NCI-H2227 (cell line): ENCODE results near the gene RTL1.

Experiments used
- DNase-seq: peaks from one replicate; lab custom pipeline; 2025; ENCODE audit not compliant: unreplicated experiment; lab: John Stamatoyannopoulos, UW

The RTL1 gene

GRCh38 chr14:100866666-100867630 lies 36.6 kb downstream of the RTL1 start:
- DNase-seq: no peak

GRCh38 chr14:100865682-100866591 lies 37.6 kb downstream of the RTL1 start:
- peak; percentile 92 for DNase-seq

DNA sequence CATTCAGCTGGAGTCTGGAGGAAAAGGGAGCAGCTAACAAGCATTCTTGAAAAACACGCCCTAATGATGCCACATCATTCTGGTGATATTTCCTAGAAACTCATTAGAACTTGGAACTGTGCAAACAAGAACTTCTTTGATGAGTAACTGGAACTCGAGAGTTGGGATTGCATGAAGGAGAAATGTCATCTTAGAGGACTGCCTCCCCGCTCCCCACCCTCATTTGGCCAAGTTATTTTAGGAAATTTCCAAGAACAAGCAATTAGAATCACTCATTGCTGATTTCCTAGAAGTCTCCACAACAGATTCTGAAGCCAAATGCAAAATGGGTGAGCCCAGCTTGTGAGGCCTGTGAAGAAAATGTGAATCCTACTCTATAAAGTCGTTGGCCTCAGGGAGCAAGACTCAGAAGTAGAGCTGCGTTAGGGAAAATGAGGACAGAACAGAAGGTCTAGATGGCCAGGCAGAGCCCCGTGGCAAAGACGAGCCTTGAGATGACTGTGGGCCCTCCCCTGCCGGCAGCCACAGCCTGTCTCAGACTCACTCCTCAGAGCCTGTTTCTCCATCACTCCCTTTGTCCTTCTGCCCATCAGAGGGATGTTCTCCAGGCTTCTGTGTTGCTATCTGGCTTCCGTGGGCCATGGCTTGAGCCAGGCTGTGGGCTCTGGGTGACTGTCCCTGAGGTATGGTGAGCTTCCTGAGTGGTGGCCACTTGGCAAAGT lies 38.4 kb downstream of the RTL1 start:
- DNase-seq: no peak

DNA sequence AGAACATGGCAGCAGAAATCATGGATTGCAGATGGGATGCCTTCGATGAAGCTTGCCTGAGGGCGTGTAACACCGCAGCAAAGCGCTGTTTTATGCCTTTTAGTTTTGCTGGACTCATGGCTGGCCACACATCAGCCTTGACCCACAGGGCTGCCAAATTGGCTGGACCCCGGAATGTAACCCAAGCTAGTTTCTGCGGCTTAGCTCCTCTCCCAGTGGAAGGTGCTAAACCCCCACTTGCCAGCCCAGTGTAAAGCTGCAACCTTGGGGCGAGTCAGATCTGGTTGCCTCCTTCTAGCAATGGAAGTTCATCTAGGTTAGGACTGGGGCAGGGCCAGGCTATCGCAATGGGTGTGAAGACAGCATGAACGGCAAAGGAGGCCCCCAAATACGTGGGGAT lies 39.3 kb downstream of the RTL1 start:
- no peak for DNase-seq

- no peak for DNase-seq
These were observed 40.7 kb downstream of the RTL1 start for GRCh38 chr14:100862793-100863192.

DNA sequence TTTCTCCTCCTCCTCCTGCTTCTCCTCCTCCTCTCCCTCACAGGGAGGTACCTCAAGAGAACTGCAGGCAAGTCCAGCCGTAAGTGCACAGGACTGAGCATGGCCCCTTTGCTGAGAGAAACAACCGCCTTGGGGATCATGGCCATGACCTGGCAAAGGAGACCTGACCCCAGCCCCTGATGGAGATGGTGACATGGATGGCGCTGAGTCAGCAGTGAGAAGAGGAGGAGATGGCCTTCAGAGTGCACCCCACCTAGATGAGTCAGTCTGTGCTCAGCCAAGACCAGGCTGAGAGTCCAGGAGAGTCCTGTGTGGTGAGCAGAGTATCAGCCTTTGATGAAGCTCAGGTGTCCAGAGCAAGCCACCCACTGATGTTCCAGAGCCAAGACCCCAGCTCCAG lies 41.2 kb downstream of the RTL1 start:
- DNase-seq: no peak

DNA sequence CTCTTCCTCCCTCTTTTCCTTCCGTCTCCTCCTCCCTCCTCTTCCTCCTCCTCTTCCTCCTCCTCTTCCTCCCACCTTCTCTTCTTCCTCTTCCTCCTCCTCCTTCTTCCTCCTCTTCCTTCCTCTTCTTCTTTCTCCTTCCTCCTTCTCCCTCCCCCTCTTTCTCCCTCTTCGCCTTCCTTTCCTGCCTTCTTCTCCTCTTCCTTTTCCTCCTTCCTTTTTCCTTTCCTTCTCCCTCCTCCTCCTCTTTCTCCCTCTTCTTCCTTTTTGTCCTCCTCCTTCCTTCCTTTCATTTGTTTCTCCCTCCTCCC lies 41.6 kb downstream of the RTL1 start:
- no peak for DNase-seq

DNA sequence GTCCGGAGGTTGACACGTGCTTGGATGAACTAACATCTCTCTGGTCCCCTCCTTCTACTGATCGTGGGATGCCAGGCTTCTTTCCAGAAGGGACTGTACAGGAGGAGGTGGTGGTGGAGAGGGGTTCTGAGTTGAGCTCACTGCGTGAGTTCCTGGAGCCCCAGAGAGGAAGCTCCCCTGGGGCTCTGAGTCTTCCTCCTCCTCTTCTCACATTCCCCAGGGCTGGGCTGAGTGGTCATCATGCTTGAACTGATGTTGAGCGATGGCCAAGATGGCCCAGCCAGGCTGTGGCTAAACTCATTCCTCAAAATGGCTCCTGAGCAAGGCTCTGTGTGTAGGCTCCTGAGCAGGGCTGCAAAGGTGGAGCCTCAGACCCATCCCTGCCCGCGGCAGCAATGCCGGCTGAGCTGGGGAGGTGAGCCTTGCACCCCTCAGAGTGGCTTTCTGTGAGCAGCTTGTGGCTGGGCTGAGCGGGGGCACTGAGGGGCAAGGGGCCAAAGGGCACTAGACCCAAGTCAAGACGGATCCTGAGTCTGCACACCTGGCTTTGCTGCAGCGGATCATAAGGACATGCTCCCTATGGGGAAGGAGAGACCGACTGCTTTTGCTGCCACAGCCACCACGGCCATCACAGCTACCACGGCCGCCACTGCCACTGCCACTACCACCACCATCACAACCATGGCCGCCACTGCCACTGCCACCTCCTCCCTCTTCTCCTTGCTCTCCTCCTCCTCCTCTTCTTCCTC lies 42.2 kb downstream of the RTL1 start:
- DNase-seq: no peak

DNA sequence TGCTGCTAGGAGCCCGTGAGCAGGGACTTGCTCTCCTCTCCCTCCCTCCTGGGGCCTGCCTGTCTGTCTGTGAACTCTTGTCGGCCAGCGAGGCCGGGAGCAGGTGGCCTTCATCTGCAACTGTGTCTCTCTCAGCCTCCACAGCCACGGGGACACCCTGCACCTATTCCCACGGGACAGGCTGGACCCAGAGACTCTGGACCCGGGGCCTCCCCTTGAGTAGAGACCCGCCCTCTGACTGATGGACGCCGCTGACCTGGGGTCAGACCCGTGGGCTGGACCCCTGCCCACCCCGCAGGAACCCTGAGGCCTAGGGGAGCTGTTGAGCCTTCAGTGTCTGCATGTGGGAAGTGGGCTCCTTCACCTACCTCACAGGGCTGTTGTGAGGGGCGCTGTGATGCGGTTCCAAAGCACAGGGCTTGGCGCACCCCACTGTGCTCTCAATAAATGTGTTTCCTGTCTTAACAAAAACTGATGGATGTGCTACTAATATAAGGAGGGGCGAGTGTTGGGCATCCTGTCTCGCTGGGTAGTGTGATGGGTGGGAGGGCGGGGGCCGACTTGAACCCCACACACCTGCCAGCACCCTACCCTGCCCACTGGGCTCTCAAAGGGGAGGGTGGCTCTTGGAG lies 42.9 kb downstream of the RTL1 start:
- DNase-seq: no peak

GRCh38 chr14:100859781-100860180 lies 43.7 kb downstream of the RTL1 start:
- no peak for DNase-seq

DNA sequence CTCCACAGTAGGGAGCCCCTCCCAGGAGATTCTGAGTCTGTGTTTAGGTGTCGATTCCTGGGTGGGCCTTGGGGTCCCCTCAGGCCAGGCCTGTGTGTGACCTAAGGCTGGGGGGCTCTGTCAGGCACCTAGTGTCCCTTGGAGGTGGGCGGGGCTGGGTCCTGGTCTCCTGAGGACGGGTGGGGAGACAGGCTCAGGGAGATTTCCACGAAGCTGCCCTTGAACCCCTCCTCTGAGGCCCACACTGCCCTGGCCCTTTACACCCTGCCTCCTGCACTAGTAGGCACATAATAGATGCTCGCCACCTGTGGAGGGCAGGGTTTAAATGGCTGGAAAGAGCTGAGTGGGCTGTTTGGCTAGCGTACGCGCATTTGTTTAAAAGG lies 44.7 kb downstream of the RTL1 start:
- no peak for DNase-seq

DNA sequence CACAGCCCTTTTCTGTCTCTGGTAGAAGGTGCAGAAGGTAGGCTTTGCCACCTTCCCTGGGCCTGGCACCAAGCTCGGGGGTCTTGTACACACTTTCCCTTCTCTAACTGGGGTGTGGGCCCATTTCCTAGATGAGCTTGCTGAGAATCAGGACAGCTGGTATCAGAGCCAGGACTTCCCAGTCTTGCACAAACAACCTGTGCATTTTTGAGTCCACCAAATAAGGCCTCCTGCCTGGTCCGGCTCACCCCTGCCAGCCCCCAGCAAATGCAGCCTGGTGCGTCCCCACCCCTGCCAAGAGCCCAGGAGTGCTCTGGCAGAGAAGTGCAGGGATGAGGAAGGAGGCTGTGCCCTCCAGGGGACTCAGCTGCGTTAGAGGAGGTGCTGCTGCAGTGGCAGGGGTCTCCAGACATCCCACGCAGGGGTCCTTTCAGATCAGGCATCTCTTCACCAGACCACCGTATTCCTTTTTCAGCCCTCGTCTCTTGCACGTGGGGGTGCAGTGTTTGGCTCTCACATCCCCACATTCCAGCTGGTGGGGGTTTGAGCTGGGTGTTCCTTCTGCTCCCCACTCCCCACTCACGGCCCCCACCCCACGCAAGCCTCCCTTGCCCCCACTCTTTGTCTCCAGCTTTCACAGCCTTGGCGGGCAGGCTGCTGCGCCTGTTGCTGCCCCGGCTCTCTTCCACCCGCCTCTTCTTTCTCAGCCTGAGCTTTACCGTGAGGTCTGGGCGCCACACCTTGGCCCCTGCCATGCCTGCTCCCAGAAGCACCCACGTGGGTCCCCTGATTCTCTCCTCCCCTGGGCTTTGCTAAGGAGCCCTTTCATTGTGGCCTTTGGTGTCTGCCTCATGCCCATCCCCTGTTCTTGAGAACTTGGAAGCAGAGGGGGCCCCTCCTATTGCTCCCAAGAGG lies 45.3 kb downstream of the RTL1 start:
- no peak for DNase-seq

- DNase-seq: no peak
These were observed 46.1 kb downstream of the RTL1 start for GRCh38 chr14:100857233-100857922.

GRCh38 chr14:100856056-100856950 lies 47.2 kb downstream of the RTL1 start:
- DNase-seq: no peak

DNA sequence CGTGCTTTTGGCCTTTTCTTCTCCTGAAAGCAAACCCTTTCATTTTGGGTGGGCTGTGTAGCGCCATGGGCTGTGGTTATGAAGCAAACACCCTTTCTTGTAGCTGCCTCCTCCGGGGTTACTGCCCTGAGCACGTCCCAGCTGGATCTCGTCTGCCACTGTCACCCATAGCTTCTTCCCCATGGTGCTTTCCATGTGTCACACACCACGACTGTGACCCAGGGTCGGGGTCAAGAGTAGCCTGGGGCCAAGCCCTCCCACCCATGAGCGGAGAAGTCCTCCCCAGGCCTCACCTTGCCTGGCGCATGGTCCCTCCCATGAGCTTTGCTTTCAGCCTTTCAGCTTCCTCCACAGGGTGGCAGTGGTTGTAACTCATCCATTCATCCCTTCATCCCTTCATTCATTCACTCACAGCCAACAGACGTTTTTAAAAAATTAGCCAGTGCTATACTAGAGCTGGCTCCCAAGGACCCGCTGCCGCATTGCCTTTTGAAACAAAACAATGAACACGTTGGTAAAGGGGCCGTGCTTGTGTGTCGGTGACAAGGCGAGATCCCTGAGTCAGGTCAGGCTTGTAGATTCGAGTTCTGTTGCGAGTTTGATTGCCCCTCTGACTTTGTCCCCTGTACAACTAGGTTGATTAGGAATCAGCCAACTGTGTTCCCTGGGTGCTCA lies 48.1 kb downstream of the RTL1 start:
- DNase-seq: no peak

DNA sequence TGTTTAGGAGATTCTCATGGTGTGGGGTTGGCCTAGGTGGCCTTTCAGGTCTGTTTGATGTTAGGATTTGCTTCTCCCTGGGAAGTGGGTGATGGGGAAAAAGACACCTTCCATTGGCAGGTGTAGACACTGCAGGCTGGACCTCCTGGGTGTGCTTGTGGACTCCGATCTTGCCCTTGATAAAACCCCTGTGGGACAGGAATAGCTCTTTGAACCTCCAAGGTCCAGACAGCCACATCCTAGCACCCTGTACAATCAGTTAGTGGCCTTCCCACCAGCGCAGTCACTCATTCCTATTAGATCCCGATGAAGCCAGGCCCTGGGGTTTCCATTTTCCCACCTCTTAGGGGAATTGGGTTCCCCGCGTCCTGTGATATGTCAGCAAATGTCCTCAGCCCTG lies 49.1 kb downstream of the RTL1 start:
- DNase-seq: no peak
